HL-60 (cell line): ENCODE measurements around the gene UBE2D3.

ENCODE experiments used
- CTCF ChIP-seq: IDR thresholded peaks from one replicate; pipeline ENCODE4 v1.5.1; 2011; ENCODE audit warnings: low read length, control low read depth, inconsistent platforms; ENCODE audit not compliant: insufficient read depth
- POLR2AphosphoS5 ChIP-seq: IDR thresholded peaks from 2 replicates; pipeline ENCODE4 v1.6.1; 2012; ENCODE audit warnings: low read depth
- REST ChIP-seq: IDR thresholded peaks from 2 replicates; pipeline ENCODE4 v1.6.1; 2012; ENCODE audit warnings: low read depth; ENCODE audit not compliant: insufficient replicate concordance

GRCh38 chr4:102786279-102786678 lies 41.1 kb downstream of the UBE2D3 start:
- TF ChIP-seq CTCF: no peak
- TF ChIP-seq POLR2AphosphoS5: no peak
- no peak for TF ChIP-seq REST
